Measurements from ENCODE around the gene CAPN2.

CAPN2 gene

DNA sequence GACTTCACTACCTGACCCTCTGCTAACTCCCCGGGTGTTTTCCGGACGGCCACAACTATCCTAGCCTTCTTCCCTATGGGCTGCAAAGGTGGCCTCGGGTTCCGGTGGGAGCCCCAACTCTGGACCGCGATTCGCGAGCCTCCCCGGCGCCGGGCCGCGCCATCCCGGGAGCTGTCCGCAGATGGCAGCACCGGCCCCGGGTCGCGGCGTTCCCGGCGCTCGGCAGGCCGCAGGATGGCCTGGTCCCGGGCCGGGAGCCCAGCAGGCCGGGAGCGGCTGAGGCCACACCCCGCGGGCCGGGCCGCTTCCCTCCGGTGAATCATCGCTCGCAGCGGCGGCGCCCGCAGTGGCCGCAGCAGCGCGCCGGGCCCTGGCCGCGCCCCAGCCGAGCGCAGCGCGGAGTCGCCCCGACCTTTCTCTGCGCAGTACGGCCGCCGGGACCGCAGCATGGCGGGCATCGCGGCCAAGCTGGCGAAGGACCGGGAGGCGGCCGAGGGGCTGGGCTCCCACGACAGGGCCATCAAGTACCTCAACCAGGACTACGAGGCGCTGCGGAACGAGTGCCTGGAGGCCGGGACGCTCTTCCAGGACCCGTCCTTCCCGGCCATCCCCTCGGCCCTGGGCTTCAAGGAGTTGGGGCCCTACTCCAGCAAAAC is at the start of gene CAPN2:
TSS of gene CAPN2 (plus strand) at position 346 of the 656 bp plus-strand sequence. CDS start at position 448, 102 bp downstream.
- Histone ChIP-seq H4K20me1 (no peaks in the 10 kb centered on the region), H3K27me3 (no peaks in the 10 kb centered on the region), H3K4me1 (peaks cover 36% of the 10 kb centered on the region), H3K9ac (peak within 1 kb of the TSS; percentile 95), H3K9me3 (no peaks in the 10 kb centered on the region), H3K4me3 (peak within 1 kb of the TSS; percentile 89), H3K36me3 (peaks cover 4% of the 10 kb centered on the region), H3K4me2 (peak within 1 kb of the TSS; percentile 93), H3K27ac (peak within 1 kb of the TSS; percentile 94)
- no peak for TF ChIP-seq Cebpa-rat (IDR thresholded peaks at IDR 0.05)

DNA sequence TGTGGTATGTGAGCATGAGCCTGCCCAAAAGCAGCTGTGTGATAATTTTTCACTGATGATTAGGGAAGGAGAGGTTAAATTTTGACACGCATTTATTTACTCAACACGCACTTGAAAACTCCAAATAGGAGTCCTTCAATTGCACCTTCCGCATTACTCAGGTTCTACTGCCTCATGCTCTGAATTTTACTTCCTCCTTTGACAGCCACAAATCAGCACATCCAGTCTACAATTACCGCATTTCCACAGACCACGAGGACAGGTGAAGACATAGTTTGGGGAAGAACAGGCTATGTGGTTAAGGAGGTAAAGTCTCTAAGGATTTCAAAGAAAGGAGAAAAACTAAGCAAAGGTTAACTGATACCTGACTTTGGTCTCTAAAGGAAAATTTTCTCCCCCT is 49.4 kb upstream of the CAPN2 start:
- peaks cover 9% of the 10 kb centered on the region for H3K4me1 ChIP-seq
- no peak overlapping the region for H3K4me2 ChIP-seq
- no peaks in the 10 kb centered on the region for H3K36me3 ChIP-seq
- H3K27me3 ChIP-seq = no peaks in the 10 kb centered on the region
- no peak for TF ChIP-seq Cebpa-rat (IDR thresholded peaks at IDR 0.05)
- H3K9ac ChIP-seq = no peak overlapping the region
- H3K4me3 ChIP-seq = no peak overlapping the region
- H3K27ac ChIP-seq = no peak overlapping the region
- H3K9me3 ChIP-seq = no peaks in the 10 kb centered on the region
- H4K20me1 ChIP-seq = no peaks in the 10 kb centered on the region

DNA sequence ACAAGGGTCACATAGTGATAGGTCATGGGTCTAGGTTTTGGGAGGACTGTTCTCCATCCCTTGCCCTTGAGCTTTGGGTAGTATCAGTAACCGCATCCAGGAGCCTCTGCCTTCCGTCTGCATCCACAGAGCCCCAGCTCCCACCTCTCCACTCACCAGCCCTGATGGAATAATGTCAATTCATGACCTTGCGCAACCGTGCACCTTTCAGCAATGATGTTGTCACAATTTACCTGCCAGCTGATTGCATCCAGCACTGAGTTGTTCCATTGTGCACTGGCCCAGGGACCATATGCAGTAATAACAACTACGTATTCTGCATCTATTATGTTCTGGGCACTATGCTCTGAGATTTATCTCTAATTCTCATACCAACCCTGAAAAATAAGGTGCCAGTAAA is 48.2 kb upstream of the CAPN2 start:
- Histone ChIP-seq H3K4me3 (no peak overlapping the region), H3K4me2 (no peak overlapping the region), H4K20me1 (no peaks in the 10 kb centered on the region), H3K9me3 (no peaks in the 10 kb centered on the region), H3K36me3 (no peaks in the 10 kb centered on the region), H3K27ac (no peak overlapping the region), H3K4me1 (peaks cover 12% of the 10 kb centered on the region), H3K9ac (no peak overlapping the region), H3K27me3 (no peaks in the 10 kb centered on the region)
- TF ChIP-seq Cebpa-rat (IDR thresholded peaks at IDR 0.05) = 0 out of 2 replicates have a peak, but pooled peaks have one; percentile 36

DNA sequence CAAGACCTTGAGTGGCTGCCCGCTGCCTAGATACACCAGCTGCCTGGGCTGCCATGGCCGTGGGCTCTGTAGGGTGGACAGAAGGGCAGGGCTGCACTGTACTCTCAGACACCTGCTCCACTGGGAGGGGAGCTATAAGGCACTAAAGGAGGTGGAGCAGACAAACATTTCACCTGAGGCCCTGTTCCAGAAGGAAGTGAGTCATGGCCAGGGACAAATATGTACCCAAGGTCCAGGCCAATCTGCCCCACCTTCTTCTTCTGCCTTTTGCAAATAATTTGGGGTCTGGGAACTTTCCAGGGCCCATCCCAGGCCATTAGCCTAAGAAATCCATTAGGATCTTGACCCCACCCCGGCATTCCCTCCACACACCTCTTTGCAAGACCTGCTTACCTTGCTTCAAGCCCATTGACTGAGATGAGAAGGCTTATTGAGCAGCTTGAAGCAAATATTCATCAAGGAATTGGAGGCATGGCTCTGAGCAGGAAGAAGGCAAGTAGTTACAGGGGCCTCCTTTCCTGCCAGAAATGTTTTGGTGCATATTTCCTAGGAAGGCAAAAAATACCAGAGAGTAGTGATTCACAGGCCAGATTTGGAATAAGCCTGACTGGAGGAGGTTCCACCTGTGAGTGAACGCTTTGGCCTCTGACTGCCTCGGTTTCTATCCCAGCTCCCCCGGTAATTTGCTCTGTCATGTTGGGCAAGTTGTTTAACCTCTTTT is 46.6 kb upstream of the CAPN2 start, which contains the start of gene CAPN8:
TSS of gene CAPN8 (minus strand) at position 110 of the 721 bp plus-strand sequence. CDS start at position 55, 55 bp downstream.
- H3K4me2 ChIP-seq = no peak within 1 kb of the TSS

DNA sequence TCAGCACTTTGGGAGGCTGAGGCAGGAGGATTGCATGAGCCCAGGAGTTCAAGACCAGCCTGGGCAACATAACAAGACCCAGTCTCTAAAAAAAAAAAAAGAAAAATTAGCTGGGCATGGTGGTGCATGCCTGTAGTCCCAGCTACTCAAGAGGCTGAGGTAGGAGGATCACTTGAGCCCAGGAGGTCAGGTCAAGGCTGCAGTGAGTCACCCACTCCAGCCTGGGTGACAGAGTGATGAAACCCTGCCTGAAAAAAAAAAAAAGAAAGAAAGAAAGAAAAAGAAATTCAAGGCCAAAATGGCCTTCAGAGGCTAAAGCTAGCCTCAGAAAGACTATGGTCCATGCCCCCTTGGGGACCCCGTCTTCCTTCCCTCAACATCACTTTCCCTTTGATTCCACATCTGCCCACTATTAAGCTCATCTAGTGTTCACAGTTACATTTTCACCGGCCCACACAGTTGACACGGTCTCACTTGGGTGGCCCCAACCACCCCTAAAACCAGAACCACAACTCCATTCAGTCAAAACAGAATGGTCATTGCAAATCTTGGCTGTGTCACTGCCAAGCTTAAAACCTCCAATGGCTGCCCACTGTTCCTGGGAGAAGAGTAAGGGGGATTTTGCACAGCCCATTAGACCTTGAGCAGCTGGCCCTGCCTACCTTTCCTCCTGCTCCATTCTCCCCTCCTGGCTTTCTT is 44.7 kb upstream of the CAPN2 start:
- no peak overlapping the region for H3K9ac ChIP-seq
- H3K4me3 ChIP-seq = no peak overlapping the region
- H3K9me3 ChIP-seq = no peaks in the 10 kb centered on the region
- no peaks in the 10 kb centered on the region for H3K27me3 ChIP-seq
- no peaks in the 10 kb centered on the region for H4K20me1 ChIP-seq
- H3K4me1 ChIP-seq = peaks cover 12% of the 10 kb centered on the region
- TF ChIP-seq Cebpa-rat (IDR thresholded peaks at IDR 0.05) = no peak
- no peaks in the 10 kb centered on the region for H3K36me3 ChIP-seq
- peak overlapping the region; percentile 43 for H3K4me2 ChIP-seq
- H3K27ac ChIP-seq = no peak overlapping the region

More for the DNA sequence above, 46.6 kb upstream of the CAPN2 start, which contains the start of gene CAPN8:
- H3K9me3 ChIP-seq = no peaks in the 10 kb centered on the region
- no peak within 1 kb of the TSS for H3K4me3 ChIP-seq
- H4K20me1 ChIP-seq = no peaks in the 10 kb centered on the region
- no peaks in the 10 kb centered on the region for H3K27me3 ChIP-seq
- no peak within 1 kb of the TSS for H3K27ac ChIP-seq
- peaks cover 12% of the 10 kb centered on the region for H3K4me1 ChIP-seq
- no peaks in the 10 kb centered on the region for H3K36me3 ChIP-seq
- H3K9ac ChIP-seq = no peak within 1 kb of the TSS
- TF ChIP-seq Cebpa-rat (IDR thresholded peaks at IDR 0.05) = no peak

DNA sequence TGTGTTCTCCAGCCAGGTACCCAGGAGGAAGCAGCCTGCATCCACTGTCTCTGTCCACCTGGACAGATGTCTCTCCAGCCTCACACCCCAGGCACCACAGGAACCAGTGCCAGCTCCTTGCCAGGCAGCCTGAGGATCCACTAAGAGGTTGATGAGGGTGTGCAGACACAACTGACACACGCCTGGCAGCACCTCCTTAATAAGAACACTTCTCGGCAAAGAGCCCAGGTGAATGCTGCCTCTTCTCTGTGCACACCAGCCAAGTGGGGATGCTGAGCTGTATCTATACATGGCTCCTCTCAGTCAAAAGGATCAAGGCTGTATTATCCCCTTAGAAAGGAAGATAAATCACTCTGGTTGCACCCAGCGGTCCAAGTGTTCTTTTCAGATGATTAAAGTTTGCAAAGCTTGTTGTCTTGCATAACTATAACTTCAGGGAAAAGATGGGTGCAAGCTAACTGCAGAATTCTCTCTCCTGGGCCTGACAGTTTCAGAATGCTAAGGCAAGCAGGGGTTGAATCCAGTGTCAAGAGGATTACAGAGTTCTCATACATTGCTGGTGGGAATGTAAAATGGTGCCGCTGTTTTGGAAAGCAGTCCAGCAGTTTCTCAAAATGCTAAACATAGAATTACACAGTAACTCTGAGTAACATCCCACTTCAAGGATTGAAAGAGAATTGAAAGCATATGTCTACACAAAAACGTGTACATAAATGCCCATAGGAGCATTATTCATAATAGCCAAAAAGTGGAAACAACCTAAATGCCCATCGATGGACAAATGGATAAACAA is 43.1 kb upstream of the CAPN2 start:
- Histone ChIP-seq H3K4me1 (peaks cover 12% of the 10 kb centered on the region), H3K9me3 (peaks cover 10% of the 10 kb centered on the region), H4K20me1 (no peaks in the 10 kb centered on the region), H3K36me3 (0 out of 2 replicates have a peak, but pooled peaks cover 3% of the 10 kb centered on the region), H3K4me2 (no peak overlapping the region), H3K27ac (no peak overlapping the region), H3K4me3 (no peak overlapping the region), H3K27me3 (no peaks in the 10 kb centered on the region), H3K9ac (no peak overlapping the region)
- TF ChIP-seq Cebpa-rat (IDR thresholded peaks at IDR 0.05) = no peak

DNA sequence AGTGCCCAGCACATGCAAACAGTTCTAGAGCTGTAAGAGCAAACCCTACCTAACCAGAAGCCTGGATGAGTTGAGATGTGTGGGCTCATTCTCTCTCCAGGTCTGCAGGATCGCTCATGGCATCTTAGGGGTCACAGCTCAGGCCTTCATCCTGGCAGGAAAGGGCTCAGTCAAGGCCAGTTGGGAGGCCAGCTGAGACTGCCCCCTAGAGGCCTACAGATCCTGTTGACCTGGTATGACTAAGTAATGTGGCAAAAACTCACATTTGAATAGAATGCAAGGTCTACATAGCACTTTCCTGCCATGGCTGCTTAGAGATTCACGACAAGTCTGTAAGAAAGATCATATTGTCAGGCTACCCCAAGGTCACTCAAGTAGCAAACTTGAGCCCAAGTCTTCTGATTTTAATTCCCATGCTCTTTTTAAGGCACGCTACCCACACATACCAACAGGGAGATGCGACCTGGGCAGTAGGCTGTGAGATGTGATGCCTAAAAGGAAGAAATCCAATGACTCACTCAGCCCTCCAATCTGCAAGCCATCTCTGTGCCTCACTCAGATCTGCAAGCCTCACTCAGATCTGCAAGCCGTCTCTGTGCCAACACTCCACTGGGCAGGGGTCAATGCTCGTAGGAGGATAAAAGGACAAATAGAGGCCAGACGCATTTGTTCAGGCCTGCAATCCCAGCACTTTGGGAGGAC is 41.7 kb upstream of the CAPN2 start:
- 0 out of 2 replicates have a peak, but pooled peaks cover 5% of the 10 kb centered on the region for H3K36me3 ChIP-seq
- H3K9ac ChIP-seq = no peak overlapping the region
- no peaks in the 10 kb centered on the region for H4K20me1 ChIP-seq
- TF ChIP-seq Cebpa-rat (IDR thresholded peaks at IDR 0.05) = no peak
- H3K4me2 ChIP-seq = no peak overlapping the region
- no peaks in the 10 kb centered on the region for H3K27me3 ChIP-seq
- H3K9me3 ChIP-seq = peaks cover 24% of the 10 kb centered on the region
- no peak overlapping the region for H3K4me3 ChIP-seq
- H3K27ac ChIP-seq = no peak overlapping the region
- H3K4me1 ChIP-seq = peaks cover 12% of the 10 kb centered on the region

DNA sequence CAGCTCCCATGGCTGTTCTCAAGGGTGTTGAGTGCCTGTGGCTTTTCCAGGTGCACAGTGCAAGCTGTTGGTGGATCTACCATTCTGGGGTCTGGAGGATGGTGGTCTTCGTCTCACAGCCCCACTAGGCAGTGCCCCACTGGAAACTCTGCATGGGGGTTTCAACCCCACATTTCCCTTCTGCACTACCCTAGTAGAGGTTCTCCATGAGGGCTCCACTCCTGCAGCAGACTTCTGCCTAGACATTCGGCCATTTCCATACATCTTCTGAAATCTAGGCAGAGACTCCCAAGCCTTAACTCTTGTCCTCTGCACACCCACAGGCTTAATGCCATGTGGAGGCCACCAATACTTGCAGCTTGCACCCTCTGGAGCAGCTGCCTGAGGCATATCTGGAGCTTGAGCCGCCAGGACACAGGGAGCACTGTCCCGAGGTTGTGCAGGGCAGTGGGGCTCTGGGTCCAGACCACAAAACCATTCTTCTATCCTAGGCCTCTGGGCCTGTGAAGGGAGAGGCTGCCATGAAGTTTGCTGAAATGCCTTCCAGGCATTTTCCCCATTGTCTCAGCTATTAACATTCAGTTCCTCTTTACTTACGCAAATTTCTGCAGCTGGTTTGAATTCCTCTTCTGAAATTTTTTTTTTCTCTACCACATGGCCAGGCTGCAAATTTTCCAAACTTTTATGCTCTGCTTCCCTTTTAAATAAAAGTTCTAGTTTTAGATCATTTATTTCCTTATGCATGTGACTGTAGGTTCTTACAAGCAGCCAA is 38.0 kb upstream of the CAPN2 start:
- no peak overlapping the region for H3K27ac ChIP-seq
- TF ChIP-seq Cebpa-rat (IDR thresholded peaks at IDR 0.05) = no peak
- no peaks in the 10 kb centered on the region for H3K4me1 ChIP-seq
- H3K9me3 ChIP-seq = peaks cover 32% of the 10 kb centered on the region
- no peaks in the 10 kb centered on the region for H4K20me1 ChIP-seq
- H3K4me2 ChIP-seq = no peak overlapping the region
- H3K4me3 ChIP-seq = no peak overlapping the region
- no peak overlapping the region for H3K9ac ChIP-seq
- 0 out of 2 replicates have a peak, but pooled peaks cover 5% of the 10 kb centered on the region for H3K36me3 ChIP-seq
- H3K27me3 ChIP-seq = no peaks in the 10 kb centered on the region

All from BLaER1 (cell line).